Activated T-helper 2 cell treated with anti-CD3 and anti-CD28 coated beads, Interferon-gamma antibody, Interleukin-2, Interleukin-4, amounts not matched to agents 10 μg/mL and 5 μg/mL and 100 μg/mL, durations not matched to agents 14 hours and 24 hours and 36 hours (primary cell): ENCODE data around the gene VWA5B2. TPM values are rescaled to one million over a fixed set of nuclear protein-coding genes. Genes with fewer than 3 reads are reported as not detected.

Experiments
- DNase-seq: peaks from one replicate; pipeline ENCODE4 v3.0.0; 2021; ENCODE audit warnings: low spot score
- H3K27ac Mint-ChIP-seq: one replicate; pipeline ENCODE4 v1.8.0; 2021; ENCODE audit warnings: mixed read lengths
- H3K27me3 Mint-ChIP-seq: one replicate; pipeline ENCODE4 v1.8.0; 2021; ENCODE audit warnings: low read depth, mixed read lengths
- H3K36me3 Mint-ChIP-seq: one replicate; pipeline ENCODE4 v1.8.0; 2021; ENCODE audit warnings: low read depth, mixed read lengths
- H3K4me1 Mint-ChIP-seq: one replicate; pipeline ENCODE4 v1.8.0; 2021; ENCODE audit warnings: low read depth, mixed read lengths
- H3K4me3 Mint-ChIP-seq: one replicate; pipeline ENCODE4 v1.8.0; 2021; ENCODE audit warnings: low read depth, mild to moderate bottlenecking, moderate library complexity, mixed read lengths
- H3K9me3 Mint-ChIP-seq: one replicate; pipeline ENCODE4 v1.8.0; 2021; ENCODE audit warnings: mixed read lengths
- intact Hi-C: fragments of 100-400 bp; cut with micrococcal nuclease; formaldehyde crosslinking; loops from one replicate; pipeline ENCODE4 v1.15.1; 2023
- total RNA-seq: library from RNA; stranded (reverse); gene quantifications from 2 replicates; pipeline ENCODE4 v1.2.3, GENCODE V29; 2022

Gene VWA5B2
- total RNA-seq, 1 donor from 2014 or later = 0.11 TPM

- no peak overlapping the region for H3K4me3 Mint-ChIP-seq
- H3K27me3 Mint-ChIP-seq = peaks cover 40% of the 10 kb centered on the region
- H3K27ac Mint-ChIP-seq = no peak overlapping the region
- intact Hi-C loops = no loop called here
- no peaks in the 10 kb centered on the region for H3K9me3 Mint-ChIP-seq
- no peaks in the 10 kb centered on the region for H3K36me3 Mint-ChIP-seq
- no peaks in the 10 kb centered on the region for H3K4me1 Mint-ChIP-seq
- DNase-seq = no peak
Observed at GRCh38 chr3:184277366-184277765, 48.0 kb downstream of the VWA5B2 start.

GRCh38 chr3:184282941-184283340 is 53.6 kb downstream of the VWA5B2 start:
- peaks cover 20% of the 10 kb centered on the region for H3K27me3 Mint-ChIP-seq
- DNase-seq = no peak
- no peak overlapping the region for H3K27ac Mint-ChIP-seq
- H3K9me3 Mint-ChIP-seq = no peaks in the 10 kb centered on the region
- intact Hi-C loops = no loop called here
- H3K36me3 Mint-ChIP-seq = no peaks in the 10 kb centered on the region
- H3K4me3 Mint-ChIP-seq = no peak overlapping the region
- H3K4me1 Mint-ChIP-seq = no peaks in the 10 kb centered on the region

GRCh38 chr3:184283681-184284080 is 54.3 kb downstream of the VWA5B2 start:
- no peak for DNase-seq
- H3K27ac Mint-ChIP-seq = no peak overlapping the region
- H3K27me3 Mint-ChIP-seq = peaks cover 19% of the 10 kb centered on the region
- intact Hi-C loops = no loop called here
- H3K9me3 Mint-ChIP-seq = no peaks in the 10 kb centered on the region
- no peaks in the 10 kb centered on the region for H3K4me1 Mint-ChIP-seq
- H3K4me3 Mint-ChIP-seq = no peak overlapping the region
- no peaks in the 10 kb centered on the region for H3K36me3 Mint-ChIP-seq

- Mint-ChIP-seq H3K4me3 (no peak overlapping the region), H3K27me3 (peaks cover 16% of the 10 kb centered on the region), H3K4me1 (no peaks in the 10 kb centered on the region), H3K9me3 (no peaks in the 10 kb centered on the region), H3K36me3 (no peaks in the 10 kb centered on the region), H3K27ac (no peak overlapping the region)
- intact Hi-C loops = no loop called here
- DNase-seq = no peak
Observed at GRCh38 chr3:184284696-184285095, 55.3 kb downstream of the VWA5B2 start.

- Mint-ChIP-seq H3K9me3 (no peaks in the 10 kb centered on the region), H3K27me3 (peaks cover 12% of the 10 kb centered on the region), H3K36me3 (no peaks in the 10 kb centered on the region), H3K27ac (no peak overlapping the region), H3K4me3 (no peak overlapping the region), H3K4me1 (no peaks in the 10 kb centered on the region)
- intact Hi-C loops = loop anchor here (1.0 to 2.0 kb wide), 2 partner anchors 63 to 394 kb away; no protein-coding TSS in a partner anchor
- DNase-seq = peak; percentile 43
Observed at GRCh38 chr3:184289426-184289938, 60.1 kb downstream of the VWA5B2 start.

- Mint-ChIP-seq H3K27me3 (peaks cover 12% of the 10 kb centered on the region), H3K27ac (no peak overlapping the region), H3K9me3 (no peaks in the 10 kb centered on the region), H3K36me3 (no peaks in the 10 kb centered on the region), H3K4me3 (no peak overlapping the region), H3K4me1 (no peaks in the 10 kb centered on the region)
- intact Hi-C loops = no loop called here
- no peak for DNase-seq
Observed at GRCh38 chr3:184290331-184290730, 60.9 kb downstream of the VWA5B2 start.

GRCh38 chr3:184291044-184291737 is 61.8 kb downstream of the VWA5B2 start:
- Mint-ChIP-seq H3K27ac (no peak overlapping the region), H3K27me3 (peaks cover 6% of the 10 kb centered on the region), H3K36me3 (no peaks in the 10 kb centered on the region), H3K4me1 (no peaks in the 10 kb centered on the region), H3K9me3 (no peaks in the 10 kb centered on the region), H3K4me3 (no peak overlapping the region)
- no peak for DNase-seq
- intact Hi-C loops = no loop called here

Other genes with a start within 250 kb of the VWA5B2 start
- gene ABCC5, start 211.7 kb upstream of the VWA5B2 start, total RNA-seq = 20.6 and 21.0 TPM in 2 replicates
- not detected in 2 replicates for gene HTR3D, start 197.8 kb upstream of the VWA5B2 start, total RNA-seq
- not detected in 2 replicates for gene HTR3C, start 176.5 kb upstream of the VWA5B2 start, total RNA-seq
- gene HTR3E, start 132.5 kb upstream of the VWA5B2 start, total RNA-seq = not detected in 2 replicates
- 70.2 and 75.0 TPM in 2 replicates for gene EIF2B5, start 94.2 kb upstream of the VWA5B2 start, total RNA-seq
- gene DVL3, start 74.2 kb upstream of the VWA5B2 start, total RNA-seq = 53.8 and 56.1 TPM in 2 replicates
- 234 and 240 TPM in 2 replicates for gene AP2M1, start 54.7 kb upstream of the VWA5B2 start, total RNA-seq
- gene ABCF3, start 43.4 kb upstream of the VWA5B2 start, total RNA-seq = 68.2 and 73.4 TPM in 2 replicates
- 64.0 and 66.6 TPM in 2 replicates for gene ALG3, start 19.4 kb downstream of the VWA5B2 start, total RNA-seq
- gene EEF1AKMT4, start 20.1 kb downstream of the VWA5B2 start, total RNA-seq = 9.5 and 10.6 TPM in 2 replicates
- gene CAMK2N2, start 32.0 kb downstream of the VWA5B2 start, total RNA-seq = 0.18 TPM in 1 of 2 replicates, not detected in the other
- not detected in 2 replicates for gene ECE2, start 46.4 kb downstream of the VWA5B2 start, total RNA-seq
- gene PSMD2, start 69.7 kb downstream of the VWA5B2 start, total RNA-seq = 268 and 275 TPM in 2 replicates
- gene EIF4G1, start 85.0 kb downstream of the VWA5B2 start, total RNA-seq = 624 and 628 TPM in 2 replicates
- gene FAM131A, start 108.0 kb downstream of the VWA5B2 start, total RNA-seq = 12.6 and 13.9 TPM in 2 replicates
- 6.9 and 9.6 TPM in 2 replicates for gene CLCN2, start 132.0 kb downstream of the VWA5B2 start, total RNA-seq
- 150 and 155 TPM in 2 replicates for gene POLR2H, start 132.1 kb downstream of the VWA5B2 start, total RNA-seq
- gene THPO, start 148.6 kb downstream of the VWA5B2 start, total RNA-seq = not detected in 2 replicates
- 0.07 TPM in 1 of 2 replicates, not detected in the other for gene CHRD, start 150.5 kb downstream of the VWA5B2 start, total RNA-seq